ENCODE measurements around the gene STARD13.

The STARD13 gene

GRCh38 chr13:33277946-33278345, 7.6 kb downstream of the STARD13 start:
- no peak overlapping the region for H3K4me3 ChIP-seq (ENCODE audit: low read length)
- DNase-seq (ENCODE audit: low read depth), result no peak
- TF ChIP-seq CTCF (IDR thresholded peaks at IDR 0.05; ENCODE audit: insufficient read depth, low read depth, low read length, missing control alignments), result no peak

- no peak overlapping the region for H3K4me3 ChIP-seq (ENCODE audit: low read length)
- no peak for TF ChIP-seq CTCF (IDR thresholded peaks at IDR 0.05; ENCODE audit: insufficient read depth, low read depth, low read length, missing control alignments)
- DNase-seq (ENCODE audit: low read depth), result no peak
Measured at GRCh38 chr13:33277037-33277740, 8.4 kb downstream of the STARD13 start.

- no peak overlapping the region for H3K4me3 ChIP-seq (ENCODE audit: low read length)
- TF ChIP-seq CTCF (IDR thresholded peaks at IDR 0.05; ENCODE audit: insufficient read depth, low read depth, low read length, missing control alignments), result no peak
- DNase-seq (ENCODE audit: low read depth), result no peak
Measured at GRCh38 chr13:33276570-33276969, 9.0 kb downstream of the STARD13 start.

- TF ChIP-seq CTCF (IDR thresholded peaks at IDR 0.05; ENCODE audit: insufficient read depth, low read depth, low read length, missing control alignments), result no peak
- DNase-seq (ENCODE audit: low read depth), result no peak
Measured at GRCh38 chr13:33275916-33276315, 9.6 kb downstream of the STARD13 start.

GRCh38 chr13:33274264-33274663, 11.3 kb downstream of the STARD13 start:
- DNase-seq (ENCODE audit: low read depth), result peak; percentile 42
- H3K4me3 ChIP-seq (ENCODE audit: low read length), result no peak overlapping the region

More at GRCh38 chr13:33275916-33276315, 9.6 kb downstream of the STARD13 start:
- no peak overlapping the region for H3K4me3 ChIP-seq (ENCODE audit: low read length)

GRCh38 chr13:33272531-33273124, 12.9 kb downstream of the STARD13 start:
- no peak for TF ChIP-seq CTCF (IDR thresholded peaks at IDR 0.05; ENCODE audit: insufficient read depth, low read depth, low read length, missing control alignments)
- peak; percentile 78 for DNase-seq (ENCODE audit: low read depth)

More at GRCh38 chr13:33274264-33274663, 11.3 kb downstream of the STARD13 start:
- TF ChIP-seq CTCF (IDR thresholded peaks at IDR 0.05; ENCODE audit: insufficient read depth, low read depth, low read length, missing control alignments), result no peak

More at GRCh38 chr13:33272531-33273124, 12.9 kb downstream of the STARD13 start:
- H3K4me3 ChIP-seq (ENCODE audit: low read length), result no peak overlapping the region
